GM12878 (cell line): Measurements from ENCODE around the gene CD69. TPM values are rescaled to one million over a fixed set of nuclear protein-coding genes. Genes with fewer than 3 reads are reported as not detected.

ENCODE experiments used
- ATAC-seq: fragments of 200-7000 bp; cut with Tn5 transposase; 3 replicates; pipeline ENCODE4 v1.9.1; 2020; ENCODE audit warnings: mild to moderate bottlenecking, moderate library complexity
- BruUV-seq: library from RNA; stranded (reverse); fragments of 400-500 nt; replicated peaks from 2 replicates; lab custom pipeline; 2021; lab: Mats Ljungman, UMichigan
- CTCF ChIA-PET: fragments of 300-600 bp; sonication (Branson Sonifier 250); formaldehyde crosslinking; extraction: SDS; loops from one replicate; lab custom pipeline; 2021; ENCODE audit warnings: inconsistent platforms; lab: Yijun Ruan, JAX
- POLR2A ChIA-PET: fragments of 350-600 bp; formaldehyde crosslinking; extraction: SDS; loops from one replicate; lab custom pipeline; 2021; ENCODE audit warnings: inconsistent platforms; lab: Charles Lee
- RAD21 ChIA-PET: fragments of 300-600 bp; sonication (Branson Sonifier 250); formaldehyde crosslinking; loops from one replicate; lab custom pipeline; 2023; ENCODE audit warnings: antibody characterized with exemption; ENCODE audit not compliant: unreplicated experiment; lab: Charles Lee
- SMC1A ChIA-PET: fragments of 300-600 bp; sonication (Branson Sonifier 250); formaldehyde crosslinking; loops from one replicate; lab custom pipeline; 2023; ENCODE audit not compliant: unreplicated experiment, uncharacterized antibody; lab: Charles Lee
- DNase-seq: peaks from one replicate; pipeline ENCODE4 v3.0.0-alpha.2; 2011; ENCODE audit warnings: low read depth, low spot score
- FAIRE-seq: peaks from 3 replicates; lab custom pipeline; 2011; peaks lifted over from hg19 to GRCh38; lab: Jason Lieb, UNC
- H2AFZ ChIP-seq: 2 replicates; pipeline ENCODE4 v1.6.0; 2011; ENCODE audit warnings: low read depth, low read length, control low read depth; ENCODE audit not compliant: control insufficient read depth
- H3K27ac ChIP-seq: 2 replicates; pipeline ENCODE4 v1.5.1; 2011; ENCODE audit warnings: control low read depth; ENCODE audit not compliant: control insufficient read depth, insufficient read depth
- H3K27me3 ChIP-seq, 2 experiments: replicated peaks in 1 of 2; 2 replicates each; pipeline versions ENCODE4 v1.6.0 to v1.6.1; 2011; ENCODE audit warnings: low read length in 1 of 2; ENCODE audit not compliant: control insufficient read depth in 2 of 2, insufficient read depth in 2 of 2
- H3K36me3 ChIP-seq, 2 experiments: 2 replicates each; pipeline ENCODE4 v1.5.1; 2011; ENCODE audit warnings: low read length in 1 of 2; ENCODE audit not compliant: control insufficient read depth in 2 of 2, insufficient read depth in 2 of 2
- H3K4me1 ChIP-seq: 2 replicates; pipeline ENCODE4 v1.6.1; 2011; ENCODE audit warnings: mild to moderate bottlenecking, low read length, moderate library complexity, mixed read lengths; ENCODE audit not compliant: control insufficient read depth, insufficient read depth
- H3K4me2 ChIP-seq: 2 replicates; pipeline ENCODE4 v1.6.0; 2011; ENCODE audit warnings: control low read depth; ENCODE audit not compliant: control insufficient read depth, insufficient read depth
- H3K4me3 ChIP-seq: fragments of 200-600 bp; sonication (generic); 2 replicates; pipeline ENCODE4 v1.5.1; 2016
- H3K79me2 ChIP-seq: 2 replicates; pipeline ENCODE4 v1.6.0; 2011; ENCODE audit warnings: low read length; ENCODE audit not compliant: control insufficient read depth, insufficient read depth
- H3K9ac ChIP-seq: 2 replicates; pipeline ENCODE4 v1.8.0; 2011; ENCODE audit warnings: low read length, control low read depth, mixed read lengths; ENCODE audit not compliant: control insufficient read depth, insufficient read depth
- H3K9me3 ChIP-seq: replicated peaks from 3 replicates; pipeline ENCODE4 v1.5.1; 2011; ENCODE audit warnings: mild to moderate bottlenecking, low read length; ENCODE audit not compliant: control insufficient read depth, insufficient read depth
- H4K20me1 ChIP-seq: 2 replicates; pipeline ENCODE4 v1.6.0; 2011; ENCODE audit not compliant: control insufficient read depth, insufficient read depth
- BMI1 ChIP-seq: fragments of 450-650 bp; IDR thresholded peaks from 2 replicates; pipeline ENCODE4 v1.6.1; 2016; ENCODE audit warnings: mild to moderate bottlenecking, moderate library complexity, borderline replicate concordance
- IRF3 ChIP-seq: fragments of 450-650 bp; IDR thresholded peaks from 2 replicates; pipeline ENCODE4 v1.6.1; 2014; ENCODE audit warnings: mild to moderate bottlenecking
- PRDM15 ChIP-seq: fragments of 450-650 bp; formaldehyde crosslinking; IDR thresholded peaks from 2 replicates; pipeline ENCODE4 v1.4.0; 2020; ENCODE audit warnings: mild to moderate bottlenecking, moderate library complexity
- RELA ChIP-seq: fragments of 450-650 bp; IDR thresholded peaks from 2 replicates; pipeline ENCODE4 v1.8.0; 2014; ENCODE audit warnings: borderline replicate concordance; ENCODE audit not compliant: partially characterized antibody
- SMARCA5 ChIP-seq: fragments of 450-650 bp; IDR thresholded peaks from 2 replicates; pipeline ENCODE4 v1.6.1; 2017; ENCODE audit warnings: mild to moderate bottlenecking
- ZNF384 ChIP-seq: IDR thresholded peaks from 2 replicates; pipeline ENCODE4 v1.6.1; 2012; ENCODE audit warnings: low read depth, mild to moderate bottlenecking, low read length, improper control_type of control experiment, borderline replicate concordance
- WGBS: methylation state at CpG from one replicate; pipeline ENCODE4 v1.1.6; 2016; ENCODE audit warnings: low lambda C conversion rate; ENCODE audit not compliant: insufficient replicate concordance, insufficient coverage; ENCODE audit errors: missing lambda C conversion rate; 5-methylcytosine and 5-hydroxymethylcytosine counted together
- in situ Hi-C: fragments of 300-500 bp; cut with MboI; formaldehyde crosslinking; loops from 9 replicates; pipeline ENCODE4 v1.14.3; 2018; ENCODE audit warnings: mixed read lengths
- intact Hi-C: fragments of 100-400 bp; cut with micrococcal nuclease; formaldehyde crosslinking; loops from one replicate; pipeline ENCODE4 v1.14.2; 2022; ENCODE audit not compliant: unreplicated experiment
- polyA plus RNA-seq, 11 experiments: library from polyadenylated mRNA; depleted of rRNA in 4 of 11; unstranded in 6 of 11; stranded (reverse) in 5 of 11; fragments of >200 nt; fragmentation: Nextera tagmentation in 4 of 11; fragmentation: Illumina TruSeq in 1 of 11; extraction: Ambion mirVana in 4 of 11; extraction: Trizol in 1 of 11; gene quantifications; 1 replicate in 1 of 11; 2 replicates in 10 of 11; pipeline versions ENCODE4 v1.2.1 to v1.2.3, GENCODE V29; 2011 to 2016; ENCODE audit warnings: inconsistent platforms in 2 of 11, missing spikeins in 2 of 11, low read depth in 1 of 11
- total RNA-seq, 4 experiments: library from RNA; depleted of rRNA in 3 of 4; stranded (reverse); fragments of >200 nt in 3 of 4; fragmentation: Illumina TruSeq in 1 of 4; extraction: Trizol in 1 of 4; gene quantifications; 2 replicates each; pipeline versions ENCODE4 v1.2.1 to v1.2.3, GENCODE V29; 2013 to 2021
- TF ChIP-seq, protein P1 (sequence below): IDR thresholded peaks from 2 replicates; pipeline ENCODE4 v1.6.1; 2012; ENCODE audit warnings: improper control_type of control experiment, low read depth, low read length; ENCODE audit not compliant: insufficient replicate concordance

The CD69 gene
- total and polyA plus RNA-seq, 10 of the 15 experiments (the other 5 are each of a cell fraction or from before 2014, with no cell fraction given) = 7.3 to 156 (median 15.0) TPM

- TF ChIP-seq IRF3 (no peak), PRDM15 (CRISPR knock-in tag) (no peak), ZNF384 (no peak), SMARCA5 (no peak), RELA (no peak)
Measured at GRCh38 chr12:9806714-9807113, 46.0 kb upstream of the CD69 start (continued).

DNA sequence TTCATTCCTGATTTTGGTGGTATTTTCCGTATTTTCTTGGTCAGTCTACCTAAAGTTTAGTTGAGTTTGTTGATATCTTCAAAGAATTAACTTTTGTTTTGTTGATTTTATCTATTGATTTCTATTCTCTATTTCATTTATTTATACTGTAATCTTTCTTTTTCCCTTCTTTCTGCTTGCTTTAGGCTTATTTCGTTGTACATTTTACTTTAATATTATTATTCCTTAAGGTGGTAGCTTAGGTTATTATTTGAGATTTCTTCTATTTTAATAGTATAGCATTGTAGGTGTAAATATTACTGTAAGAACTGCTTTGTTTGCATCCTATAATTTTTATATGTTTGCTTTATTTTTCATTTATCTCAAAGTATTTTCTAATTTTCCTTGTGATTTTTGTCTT, 45.2 kb upstream of the CD69 start:
- H3K4me1 ChIP-seq = no peaks in the 10 kb centered on the region
- TF ChIP-seq, protein P1, sequence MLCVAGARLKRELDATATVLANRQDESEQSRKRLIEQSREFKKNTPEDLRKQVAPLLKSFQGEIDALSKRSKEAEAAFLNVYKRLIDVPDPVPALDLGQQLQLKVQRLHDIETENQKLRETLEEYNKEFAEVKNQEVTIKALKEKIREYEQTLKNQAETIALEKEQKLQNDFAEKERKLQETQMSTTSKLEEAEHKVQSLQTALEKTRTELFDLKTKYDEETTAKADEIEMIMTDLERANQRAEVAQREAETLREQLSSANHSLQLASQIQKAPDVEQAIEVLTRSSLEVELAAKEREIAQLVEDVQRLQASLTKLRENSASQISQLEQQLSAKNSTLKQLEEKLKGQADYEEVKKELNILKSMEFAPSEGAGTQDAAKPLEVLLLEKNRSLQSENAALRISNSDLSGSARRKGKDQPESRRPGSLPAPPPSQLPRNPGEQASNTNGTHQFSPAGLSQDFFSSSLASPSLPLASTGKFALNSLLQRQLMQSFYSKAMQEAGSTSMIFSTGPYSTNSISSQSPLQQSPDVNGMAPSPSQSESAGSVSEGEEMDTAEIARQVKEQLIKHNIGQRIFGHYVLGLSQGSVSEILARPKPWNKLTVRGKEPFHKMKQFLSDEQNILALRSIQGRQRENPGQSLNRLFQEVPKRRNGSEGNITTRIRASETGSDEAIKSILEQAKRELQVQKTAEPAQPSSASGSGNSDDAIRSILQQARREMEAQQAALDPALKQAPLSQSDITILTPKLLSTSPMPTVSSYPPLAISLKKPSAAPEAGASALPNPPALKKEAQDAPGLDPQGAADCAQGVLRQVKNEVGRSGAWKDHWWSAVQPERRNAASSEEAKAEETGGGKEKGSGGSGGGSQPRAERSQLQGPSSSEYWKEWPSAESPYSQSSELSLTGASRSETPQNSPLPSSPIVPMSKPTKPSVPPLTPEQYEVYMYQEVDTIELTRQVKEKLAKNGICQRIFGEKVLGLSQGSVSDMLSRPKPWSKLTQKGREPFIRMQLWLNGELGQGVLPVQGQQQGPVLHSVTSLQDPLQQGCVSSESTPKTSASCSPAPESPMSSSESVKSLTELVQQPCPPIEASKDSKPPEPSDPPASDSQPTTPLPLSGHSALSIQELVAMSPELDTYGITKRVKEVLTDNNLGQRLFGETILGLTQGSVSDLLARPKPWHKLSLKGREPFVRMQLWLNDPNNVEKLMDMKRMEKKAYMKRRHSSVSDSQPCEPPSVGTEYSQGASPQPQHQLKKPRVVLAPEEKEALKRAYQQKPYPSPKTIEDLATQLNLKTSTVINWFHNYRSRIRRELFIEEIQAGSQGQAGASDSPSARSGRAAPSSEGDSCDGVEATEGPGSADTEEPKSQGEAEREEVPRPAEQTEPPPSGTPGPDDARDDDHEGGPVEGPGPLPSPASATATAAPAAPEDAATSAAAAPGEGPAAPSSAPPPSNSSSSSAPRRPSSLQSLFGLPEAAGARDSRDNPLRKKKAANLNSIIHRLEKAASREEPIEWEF = no peak
- peak; percentile 73 for TF ChIP-seq BMI1
- H4K20me1 ChIP-seq = no peaks in the 10 kb centered on the region
- no peak overlapping the region for H3K9ac ChIP-seq
- H3K36me3 ChIP-seq = no peaks in the 10 kb centered on the region
- ATAC-seq (no peak), DNase-seq (no peak), FAIRE-seq (no peak)
- ChIA-PET SMC1A (interaction anchor here (0.7 to 6.5 kb wide), 4 partner anchors 44 to 62 kb away, joined by 3 to 34 read pairs (median 3); no protein-coding TSS in a partner anchor), RAD21 (no interaction called here), CTCF (interaction anchor here (0.8 to 7.8 kb wide), 5 partner anchors 8 to 134 kb away, joined by 3 to 67 read pairs (median 5); no protein-coding TSS in a partner anchor), POLR2A (no interaction called here)
- H3K9me3 ChIP-seq = no peaks in the 10 kb centered on the region
- no peaks in the 10 kb centered on the region for H3K79me2 ChIP-seq
- BruUV-seq = no TSS peak
- H3K27me3 ChIP-seq = no peaks in the 10 kb centered on the region; a peak in 1 of 4 replicates
- H2AFZ ChIP-seq = no peak overlapping the region
- no peak overlapping the region for H3K27ac ChIP-seq
- in situ Hi-C loops = no loop called here
- WGBS = 63% methylated on average over 2 of the region's 2 CpGs
- intact Hi-C loops = no loop called here
- H3K4me2 ChIP-seq = no peak overlapping the region
- H3K4me3 ChIP-seq = no peak overlapping the region
